HG03139 (cell line): ENCODE data around the gene FCGR2B.
A peak's percentile ranks its signal among the peaks of the same experiment; 100 is the strongest.
"Not testable (repeated sequence)": the region's sequence is repeated elsewhere in the genome, so short reads cannot be mapped to it uniquely, and the experiment has no call there.

Source experiments
- ATAC-seq: cut with Tn5 transposase; IDR thresholded peaks from one replicate; pipeline ENCODE4 v1.9.1; 2021; ENCODE audit not compliant: unreplicated experiment

Gene FCGR2B

GRCh38 chr1:161705537-161705936 is 42.6 kb downstream of the FCGR2B start:
- peak; percentile 37 for ATAC-seq

GRCh38 chr1:161706113-161706481 is 43.2 kb downstream of the FCGR2B start:
- ATAC-seq = no peak

GRCh38 chr1:161706482-161707347 is 43.8 kb downstream of the FCGR2B start, which contains the start of gene FCRLA:
Gene FCRLA (plus strand): TSS chr1:161707229. CDS start chr1:161707265, 36 bp downstream.
- peak; percentile 51 for ATAC-seq

GRCh38 chr1:161707503-161707902 is 44.6 kb downstream of the FCGR2B start:
- no peak for ATAC-seq

- ATAC-seq = no peak
Observed at GRCh38 chr1:161709373-161709772, 46.4 kb downstream of the FCGR2B start.

GRCh38 chr1:161710560-161710959 is 47.6 kb downstream of the FCGR2B start:
- no peak for ATAC-seq

GRCh38 chr1:161718559-161719324 is 55.8 kb downstream of the FCGR2B start:
- ATAC-seq = peak; percentile 48

- ATAC-seq = peak; percentile 27
Observed at GRCh38 chr1:161719325-161719611, 56.3 kb downstream of the FCGR2B start.

- no peak for ATAC-seq
Observed at GRCh38 chr1:161720422-161720821, 57.5 kb downstream of the FCGR2B start.

GRCh38 chr1:161720956-161721737 is 58.2 kb downstream of the FCGR2B start, which contains the start of gene FCRLB:
Gene FCRLB (plus strand): TSS chr1:161721544. CDS start chr1:161722673, 1,129 bp downstream.
- no peak for ATAC-seq

GRCh38 chr1:161721738-161722343 is 58.9 kb downstream of the FCGR2B start:
- ATAC-seq = no peak

- no peak for ATAC-seq
Observed at GRCh38 chr1:161722406-161722805, 59.5 kb downstream of the FCGR2B start.

- no peak for ATAC-seq
Observed at GRCh38 chr1:161723459-161724141, 60.7 kb downstream of the FCGR2B start.

- ATAC-seq = not testable (repeated sequence)
Observed at GRCh38 chr1:161725258-161725907, 62.4 kb downstream of the FCGR2B start.

GRCh38 chr1:161725908-161726472 is 63.0 kb downstream of the FCGR2B start:
- ATAC-seq = peak; percentile 18

- ATAC-seq = peak; percentile 49
Observed at GRCh38 chr1:161726473-161727255, 63.7 kb downstream of the FCGR2B start.

GRCh38 chr1:161727256-161727924 is 64.4 kb downstream of the FCGR2B start:
- no peak for ATAC-seq
